Sigmoid colon (tissue), 7 donors: Measurements from ENCODE around the gene HTR1D. TPM values are rescaled to one million over a fixed set of nuclear protein-coding genes. Genes with fewer than 3 reads are reported as not detected.
"Not testable (repeated sequence)": the region's sequence is repeated elsewhere in the genome, so short reads cannot be mapped to it uniquely, and the experiment has no call there.

Experiments
- DNase-seq: peaks from one replicate; pipeline ENCODE4 v3.0.0-alpha.2; 2019
- H3K27ac ChIP-seq, 4 donors: fragments of 200-600 bp; sonication (generic); one replicate each; pipeline ENCODE4 v1.5.1; 2016 to 2019; ENCODE audit warnings: mild to moderate bottlenecking in 1 of 4
- H3K27me3 ChIP-seq, 3 donors: fragments of 200-600 bp; sonication (generic); one replicate each; pipeline ENCODE4 v1.5.1; 2019; ENCODE audit warnings: mild to moderate bottlenecking in 1 of 3
- H3K36me3 ChIP-seq, 4 donors: fragments of 200-600 bp; sonication (generic); one replicate each; pipeline ENCODE4 v1.5.1; 2016 to 2019
- H3K4me1 ChIP-seq, 4 donors: fragments of 200-600 bp; sonication (generic); one replicate each; pipeline ENCODE4 v1.5.1; 2017 to 2019
- H3K4me3 ChIP-seq, 4 donors: fragments of 200-600 bp; sonication (generic); one replicate each; pipeline ENCODE4 v1.5.1; 2017 to 2019; ENCODE audit warnings: mild to moderate bottlenecking in 2 of 4, moderate library complexity in 1 of 4
- H3K9me3 ChIP-seq, 4 donors: fragments of 200-600 bp in 3 of 4; sonication (generic) in 3 of 4; one replicate each; pipeline versions ENCODE4 v1.5.1 to v1.6.1; 2013 to 2019
- CTCF ChIP-seq, 4 experiments: fragments of 450-650 bp in 3 of 4; fragments of 200-600 bp in 1 of 4; IDR thresholded peaks; one replicate each; pipeline ENCODE4 v1.5.1; 2016 to 2019; ENCODE audit warnings: antibody characterized with exemption in 4 of 4, mild to moderate bottlenecking in 3 of 4, moderate library complexity in 2 of 4
- EP300 ChIP-seq, 4 donors: sonication (generic); formaldehyde crosslinking; IDR thresholded peaks; one replicate each; pipeline ENCODE4 v1.6.1; 2017; ENCODE audit warnings: antibody characterized with exemption in 4 of 4
- POLR2A ChIP-seq, 2 donors: fragments of 450-650 bp; IDR thresholded peaks; one replicate each; pipeline ENCODE4 v1.6.1; 2016; ENCODE audit warnings: antibody characterized with exemption in 2 of 2, mild to moderate bottlenecking in 2 of 2, moderate library complexity in 2 of 2
- POLR2AphosphoS5 ChIP-seq, 4 donors: sonication (generic); formaldehyde crosslinking; IDR thresholded peaks; one replicate each; pipeline ENCODE4 v1.6.1; 2017; ENCODE audit warnings: antibody characterized with exemption in 4 of 4
- WGBS, 2 donors: extraction: QIAGEN DNeasy Blood & Tissue Kit; methylation state at CpG; one replicate each; pipeline ENCODE4 v1.1.7; 2013; 5-methylcytosine and 5-hydroxymethylcytosine counted together
- intact Hi-C: fragments of 100-400 bp; cut with DNase I; formaldehyde crosslinking; loops from one replicate; pipeline ENCODE4 v1.15.1; 2023
- polyA plus RNA-seq, 3 donors: library from polyadenylated mRNA; stranded (reverse); fragments of 200-250 nt; gene quantifications; one replicate each; pipeline ENCODE4 v1.2.3, GENCODE V29; 2013
- total RNA-seq, 4 donors: library from RNA; depleted of rRNA; stranded (reverse); fragments of >200 nt; gene quantifications; one replicate each; pipeline ENCODE4 v1.1.0, GENCODE V29; 2016
- donor health status: healthy with polysubstance abuse.
- donor health status: Bipolar disorder and iron deficiency.
- donor health status: healthy.

HTR1D gene
- total and polyA plus RNA-seq, 7 donors: 0.13 to 0.46 TPM; not detected in 5

DNA sequence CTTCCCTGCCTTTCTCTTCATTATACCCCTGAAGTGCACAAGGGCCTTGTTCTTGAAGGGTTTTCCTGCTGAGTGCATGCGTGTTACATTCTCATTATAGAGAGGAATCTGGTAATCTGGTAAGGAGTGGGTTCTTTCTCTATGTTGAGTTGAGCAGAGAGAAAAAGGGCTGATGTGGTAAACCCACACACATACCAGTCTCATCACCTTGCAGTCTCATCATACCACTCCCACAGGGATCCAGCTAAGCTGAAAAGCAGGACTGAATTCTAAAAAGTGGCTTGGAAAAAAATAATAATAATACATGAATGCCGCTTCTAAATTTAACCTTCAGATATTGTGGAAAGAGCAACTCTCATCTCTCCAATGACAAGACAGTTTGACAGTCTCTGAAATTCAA, 10.5 kb upstream of the HTR1D start:
- Histone ChIP-seq H3K36me3 (no peaks in the 10 kb centered on the region), H3K27ac (no peak overlapping the region), H3K4me1 (no peaks in the 10 kb centered on the region), H3K9me3 (no peaks in the 10 kb centered on the region), H3K27me3 (peaks cover 0 to 6% (median 0%) of the 10 kb centered on the region in 3 donors), H3K4me3 (no peak overlapping the region)
- no peak for TF ChIP-seq CTCF (IDR thresholded peaks at IDR 0.05)
- no peak for TF ChIP-seq POLR2A (IDR thresholded peaks at IDR 0.05)
- TF ChIP-seq POLR2AphosphoS5 (IDR thresholded peaks at IDR 0.05): no peak
- TF ChIP-seq EP300 (IDR thresholded peaks at IDR 0.05): no peak
- no peak for DNase-seq
- 95 to 96% methylated on average over 2 of the region's 2 CpGs for WGBS, 2 donors
- intact Hi-C loops: no loop called here

DNA sequence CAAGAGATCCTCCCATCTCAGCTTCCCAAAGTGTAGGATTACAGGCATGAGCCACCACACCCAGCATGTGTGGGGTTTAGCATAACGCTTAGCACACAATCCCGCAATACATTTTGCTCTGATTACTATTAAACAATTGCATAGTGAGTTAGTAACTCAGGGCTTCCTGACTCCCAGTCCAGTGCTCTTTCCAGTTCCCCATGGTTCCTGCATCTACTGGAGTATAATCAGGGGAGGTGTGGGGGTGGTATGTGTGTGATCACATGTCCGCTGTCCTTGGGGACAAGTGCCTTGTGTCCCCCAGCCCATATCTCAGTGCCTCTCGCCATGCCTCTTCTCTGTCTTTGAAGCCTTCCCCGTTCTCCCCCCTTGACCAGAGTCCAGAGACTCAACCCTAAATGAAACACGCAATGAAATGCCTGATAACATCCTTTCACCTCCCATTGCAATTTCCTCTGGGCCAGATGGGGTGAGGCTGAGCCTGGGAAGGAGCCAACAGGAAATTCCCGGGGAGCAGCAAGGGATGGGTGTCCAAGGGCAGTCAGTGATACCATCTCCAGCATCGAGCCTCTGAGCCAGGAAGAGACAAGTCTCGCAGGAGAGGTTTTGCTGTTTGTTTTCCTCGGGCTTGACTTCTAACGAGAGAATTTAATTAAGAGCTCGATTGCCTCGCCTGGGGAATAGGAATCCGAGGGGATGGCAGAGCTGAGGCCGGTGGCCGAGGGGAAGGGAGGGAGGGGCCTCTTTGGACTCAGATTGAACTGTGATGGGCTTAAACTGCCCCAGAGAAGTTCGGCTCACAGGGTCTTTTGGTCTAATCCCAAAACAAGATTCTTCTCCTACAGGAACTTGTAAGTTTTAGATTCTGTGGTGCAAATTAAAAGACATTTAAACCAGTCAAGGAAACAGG, 7.7 kb upstream of the HTR1D start:
- DNase-seq: no peak
- no peaks in the 10 kb centered on the region for H3K4me1 ChIP-seq
- H3K27me3 ChIP-seq: peaks cover 0 to 6% (median 0%) of the 10 kb centered on the region in 3 donors
- no peak overlapping the region for H3K27ac ChIP-seq
- no peak overlapping the region for H3K4me3 ChIP-seq
- intact Hi-C loops: no loop called here
- no peaks in the 10 kb centered on the region for H3K36me3 ChIP-seq
- WGBS, 2 donors: 15 to 40% methylated on average over 17 of the region's 17 CpGs
- no peak for TF ChIP-seq CTCF (IDR thresholded peaks at IDR 0.05)
- TF ChIP-seq POLR2AphosphoS5 (IDR thresholded peaks at IDR 0.05): no peak
- TF ChIP-seq EP300 (IDR thresholded peaks at IDR 0.05): no peak
- no peak for TF ChIP-seq POLR2A (IDR thresholded peaks at IDR 0.05)
- no peaks in the 10 kb centered on the region for H3K9me3 ChIP-seq

GRCh38 chr1:23223963-23224362, 6.7 kb upstream of the HTR1D start:
- DNase-seq, H3K36me3 ChIP-seq, H3K4me3 ChIP-seq, H3K9me3 ChIP-seq, intact Hi-C loops, H3K27ac ChIP-seq, H3K4me1 ChIP-seq: not testable (repeated sequence)
- 79 to 88% methylated on average over 6 of the region's 6 CpGs for WGBS, 2 donors
- H3K27me3 ChIP-seq: peaks cover 0 to 12% (median 0%) of the 10 kb centered on the region in 3 donors

- peaks cover 0 to 16% (median 1%) of the 10 kb centered on the region in 3 donors for H3K27me3 ChIP-seq
- not testable (repeated sequence) for DNase-seq
Measured at GRCh38 chr1:23223490-23223951, 6.2 kb upstream of the HTR1D start.

DNA sequence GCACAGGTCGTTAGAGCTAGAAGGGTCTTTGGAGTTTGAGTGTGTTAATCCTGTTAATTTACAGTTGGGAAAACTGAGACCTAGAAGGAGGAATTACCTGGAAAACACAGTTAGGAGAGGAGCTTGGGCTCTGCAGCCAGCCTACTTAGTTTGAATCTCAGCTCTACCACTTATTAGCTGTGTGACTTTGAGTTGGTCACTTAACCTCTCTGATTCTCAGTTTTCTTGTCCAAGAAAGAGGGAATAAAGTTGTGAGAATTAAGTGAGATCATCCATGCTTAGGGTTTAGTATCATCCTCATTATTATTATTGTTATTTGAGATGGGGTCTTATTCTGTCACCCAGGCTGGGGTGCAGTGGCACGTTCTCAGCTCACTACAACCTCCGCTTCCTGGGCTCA, 5.4 kb upstream of the HTR1D start:
- Histone ChIP-seq H3K4me1 (peaks cover 0 to under 1% (median under 1%) of the 10 kb centered on the region in 4 donors), H3K4me3 (no peak overlapping the region), H3K27ac (no peak overlapping the region), H3K9me3 (no peaks in the 10 kb centered on the region), H3K27me3 (peaks cover under 1 to 24% (median 6%) of the 10 kb centered on the region in 3 donors), H3K36me3 (no peaks in the 10 kb centered on the region)
- intact Hi-C loops: no loop called here
- no peak for DNase-seq
- 86 to 87% methylated on average over 3 of the region's 3 CpGs for WGBS, 2 donors
- TF ChIP-seq EP300 (IDR thresholded peaks at IDR 0.05) (no peak), POLR2AphosphoS5 (IDR thresholded peaks at IDR 0.05) (no peak), CTCF (IDR thresholded peaks at IDR 0.05) (no peak), POLR2A (IDR thresholded peaks at IDR 0.05) (no peak)

More at GRCh38 chr1:23223490-23223951, 6.2 kb upstream of the HTR1D start:
- H3K4me1 ChIP-seq, intact Hi-C loops, H3K27ac ChIP-seq, H3K9me3 ChIP-seq, H3K36me3 ChIP-seq, H3K4me3 ChIP-seq: not testable (repeated sequence)
- WGBS, 2 donors: 23 to 45% methylated on average over 1 of the region's 1 CpG
